Mesodermal cell (in vitro differentiated cells): ENCODE data around the gene SAFB.

ENCODE experiments used
- H3K27ac ChIP-seq: 2 replicates; pipeline ENCODE4 v1.7.0; 2013; ENCODE audit warnings: mild to moderate bottlenecking, low read depth, low read length, moderate library complexity; ENCODE audit not compliant: severe bottlenecking
- H3K36me3 ChIP-seq: 2 replicates; pipeline ENCODE4 v1.7.1; 2013; ENCODE audit warnings: mild to moderate bottlenecking, low read length, moderate library complexity; ENCODE audit not compliant: control insufficient read depth, insufficient read depth
- H3K4me1 ChIP-seq: one replicate; pipeline ENCODE4 v1.7.1; 2013; ENCODE audit warnings: mild to moderate bottlenecking, low read length; ENCODE audit not compliant: insufficient read depth, control insufficient read depth, poor library complexity, severe bottlenecking
- H3K4me3 ChIP-seq: 2 replicates; pipeline ENCODE4 v1.7.0; 2013; ENCODE audit warnings: low read length, control low read depth, mild to moderate bottlenecking; ENCODE audit not compliant: insufficient read depth, poor library complexity, severe bottlenecking; ENCODE audit errors: extremely low read depth
- H3K9me3 ChIP-seq: 2 replicates; pipeline ENCODE4 v1.7.1; 2013; ENCODE audit warnings: mild to moderate bottlenecking, low read length, moderate library complexity; ENCODE audit not compliant: control insufficient read depth
- WGBS, 2 experiments: methylation state at CpG; one replicate each; pipeline ENCODE4 v1.1.5; 2013; ENCODE audit warnings: missing lambda C conversion rate in 2 of 2; ENCODE audit not compliant: insufficient coverage in 2 of 2; 5-methylcytosine and 5-hydroxymethylcytosine counted together

Gene SAFB

DNA sequence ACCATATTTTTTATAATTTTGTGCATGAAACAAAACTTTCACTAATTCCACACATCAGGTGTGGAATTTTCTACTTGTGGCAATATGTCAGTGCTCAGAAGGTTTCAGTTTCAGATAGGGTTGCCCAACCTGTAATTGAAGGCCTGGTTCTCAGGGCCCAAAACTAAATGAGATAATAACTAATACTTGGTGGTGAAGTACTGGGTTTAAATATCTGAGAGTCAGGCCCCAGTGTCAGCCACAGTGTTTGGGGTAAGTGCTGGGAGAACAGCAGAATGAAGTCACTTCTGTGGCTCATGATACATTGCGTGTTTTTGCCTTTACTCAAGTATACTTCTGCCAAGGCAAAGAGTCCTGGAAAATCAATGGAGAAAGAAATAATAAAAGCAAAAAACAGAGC is 5.6 kb downstream of the SAFB start:
- H3K36me3 ChIP-seq: peaks cover 79% of the 10 kb centered on the region
- H3K4me3 ChIP-seq: no peak overlapping the region
- peaks cover 31% of the 10 kb centered on the region for H3K4me1 ChIP-seq
- H3K27ac ChIP-seq: no peak overlapping the region
- 100% methylated on average over 1 of the region's 1 CpG; no CpG with 5 or more reads in 1 of the 2 experiments for WGBS, 2 experiments
- no peaks in the 10 kb centered on the region for H3K9me3 ChIP-seq

DNA sequence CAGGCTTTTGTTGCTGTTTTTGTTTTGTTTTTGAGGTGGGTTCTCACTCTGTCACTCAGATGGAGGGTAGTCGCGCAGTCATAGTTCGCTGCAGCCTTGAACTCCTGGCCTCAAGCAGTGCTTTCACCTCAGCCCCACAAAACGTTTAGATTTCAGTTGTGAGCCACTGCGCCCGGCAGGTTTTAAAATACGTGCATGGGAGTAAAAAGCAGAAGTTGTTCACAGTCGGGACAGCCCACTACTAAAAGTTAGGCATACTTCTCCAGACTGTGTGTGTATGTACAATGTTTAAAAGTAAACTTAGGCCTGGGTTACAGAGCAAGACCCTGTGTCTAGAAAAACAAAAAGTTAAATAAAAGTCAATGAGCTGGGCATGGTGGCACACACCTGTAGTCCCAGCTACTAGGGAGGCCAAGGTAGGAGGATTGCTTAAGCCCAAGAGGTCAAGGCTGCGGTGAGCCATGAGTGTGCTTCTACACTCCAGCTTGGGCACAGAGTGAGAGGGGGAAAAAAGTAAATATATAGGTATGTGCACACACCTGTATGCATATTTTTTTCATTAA is 6.1 kb downstream of the SAFB start:
- peaks cover 31% of the 10 kb centered on the region for H3K4me1 ChIP-seq
- H3K9me3 ChIP-seq: no peaks in the 10 kb centered on the region
- WGBS, 2 experiments: 90 to 91% methylated on average over 8 to 9 of the region's 9 CpGs
- H3K4me3 ChIP-seq: no peak overlapping the region
- H3K36me3 ChIP-seq: peaks cover 84% of the 10 kb centered on the region
- H3K27ac ChIP-seq: no peak overlapping the region

DNA sequence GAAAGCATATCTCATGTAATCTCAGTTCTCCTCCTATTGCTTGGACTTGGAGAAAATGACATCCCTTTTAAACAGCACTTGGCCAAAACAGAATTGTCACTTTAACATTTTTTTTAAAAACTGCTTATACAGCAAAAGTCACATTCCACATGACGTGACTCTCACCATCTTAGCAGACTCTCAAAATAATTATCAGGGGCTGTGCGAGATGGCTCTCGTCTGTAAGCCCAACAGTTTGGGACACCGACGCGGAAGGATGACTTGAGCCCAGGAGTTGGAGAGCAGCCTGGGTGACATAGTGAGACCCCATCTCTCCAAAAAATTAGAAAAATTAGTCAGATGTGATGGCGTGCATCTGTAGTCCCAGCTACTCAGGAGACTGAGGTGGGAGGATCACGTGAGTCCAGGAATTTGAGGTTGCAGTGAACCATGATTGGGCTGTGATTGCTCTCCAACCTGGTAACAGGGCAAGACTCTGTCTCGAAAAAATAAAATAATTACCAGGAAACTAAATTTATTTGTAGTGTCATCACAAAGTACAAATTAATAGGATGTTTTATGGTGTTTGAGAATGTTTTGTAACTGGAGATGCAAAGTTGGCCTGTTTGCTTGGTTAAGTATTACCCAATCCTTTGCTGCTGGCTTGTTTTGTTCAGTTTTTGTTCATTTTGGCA is 8.8 kb downstream of the SAFB start:
- no peak overlapping the region for H3K4me3 ChIP-seq
- no peak overlapping the region for H3K27ac ChIP-seq
- WGBS, 2 experiments: 93 to 95% methylated on average over 8 of the region's 9 CpGs
- no peaks in the 10 kb centered on the region for H3K9me3 ChIP-seq
- peaks cover 10% of the 10 kb centered on the region for H3K4me1 ChIP-seq
- peaks cover 86% of the 10 kb centered on the region for H3K36me3 ChIP-seq

DNA sequence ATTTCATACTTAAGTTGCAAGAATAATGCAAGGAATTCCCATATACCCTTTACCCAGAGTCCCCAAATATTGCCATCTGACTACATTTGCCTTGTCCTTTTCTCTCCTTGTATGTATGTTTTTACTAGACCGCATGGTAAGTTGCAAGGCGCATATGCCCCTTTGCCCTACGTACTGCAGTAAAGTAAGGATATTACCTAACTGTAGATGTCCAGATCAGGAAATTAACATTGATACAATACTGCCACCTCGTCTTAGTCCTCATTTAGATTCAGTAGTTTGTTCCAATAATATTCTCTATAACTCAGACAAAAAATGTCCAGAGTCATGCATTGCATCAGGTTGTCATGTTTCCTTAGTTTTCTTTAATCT is 9.3 kb downstream of the SAFB start:
- Histone ChIP-seq H3K9me3 (no peaks in the 10 kb centered on the region), H3K4me3 (no peak overlapping the region), H3K4me1 (peaks cover 5% of the 10 kb centered on the region), H3K27ac (no peak overlapping the region), H3K36me3 (peaks cover 84% of the 10 kb centered on the region)
- 88 to 100% methylated on average over 1 to 3 of the region's 4 CpGs for WGBS, 2 experiments

DNA sequence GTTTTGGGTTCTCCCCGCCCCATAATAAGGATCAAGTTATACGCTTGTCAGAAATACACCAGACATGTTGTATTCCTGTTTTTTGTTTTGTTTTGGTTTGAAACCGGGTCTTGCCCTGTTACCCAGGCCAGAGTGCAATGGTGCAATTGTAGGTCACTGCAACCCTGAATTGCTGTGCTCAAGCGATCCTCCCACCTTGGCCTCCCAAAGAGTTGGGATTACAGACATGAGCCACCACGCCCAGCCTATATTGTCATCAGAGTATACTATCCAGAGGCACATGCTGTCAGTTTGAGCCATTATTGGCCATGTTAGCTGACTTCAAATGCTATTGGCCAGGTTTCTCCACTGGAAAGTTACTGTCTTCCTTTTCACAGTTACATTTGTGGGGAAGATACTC is 9.8 kb downstream of the SAFB start:
- WGBS, 2 experiments: 95 to 97% methylated on average over 2 to 3 of the region's 5 CpGs
- Histone ChIP-seq H3K4me3 (no peak overlapping the region), H3K36me3 (peaks cover 84% of the 10 kb centered on the region), H3K4me1 (peaks cover 1% of the 10 kb centered on the region), H3K9me3 (no peaks in the 10 kb centered on the region), H3K27ac (no peak overlapping the region)

DNA sequence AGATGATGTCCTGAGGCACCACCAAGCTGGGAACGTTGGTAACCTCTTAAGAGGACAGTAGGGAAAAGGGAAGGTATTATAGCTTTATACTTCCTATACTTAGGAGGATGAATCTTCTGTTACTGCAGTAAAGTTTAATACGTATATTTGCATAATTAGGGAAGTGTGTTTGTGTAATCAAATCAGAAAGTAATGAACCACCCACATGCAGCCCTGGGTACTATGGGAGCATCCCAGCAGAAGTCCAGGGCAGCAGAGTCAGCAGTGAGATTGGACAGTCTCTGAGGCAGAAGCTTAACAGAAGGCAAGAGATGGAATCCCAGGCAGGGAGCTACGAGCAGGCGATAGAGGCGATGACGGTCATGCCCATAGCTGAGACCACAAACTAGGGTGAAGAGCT is 12.5 kb downstream of the SAFB start:
- Histone ChIP-seq H3K4me1 (peaks cover under 1% of the 10 kb centered on the region), H3K36me3 (peaks cover 64% of the 10 kb centered on the region)
- 95 to 96% methylated on average over 4 to 5 of the region's 6 CpGs for WGBS, 2 experiments

DNA sequence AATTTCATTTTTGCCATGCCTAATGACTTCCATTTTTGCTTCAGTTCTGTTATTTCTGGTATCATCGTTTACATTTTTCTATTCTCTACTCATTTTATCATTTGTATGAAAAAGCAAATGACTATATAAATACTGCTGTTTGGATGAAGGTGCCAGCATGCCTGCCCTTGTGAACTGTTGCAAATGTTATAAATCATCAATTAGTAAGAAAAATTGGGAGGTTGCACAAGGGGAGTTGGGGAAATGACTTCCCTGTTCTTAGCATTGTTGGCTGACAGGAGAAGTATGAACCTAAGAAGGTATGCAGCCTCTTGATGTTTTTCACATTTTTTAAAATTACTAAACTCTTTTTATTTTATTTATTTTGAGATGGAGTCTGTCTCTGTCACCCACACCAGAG is 15.1 kb downstream of the SAFB start:
- Histone ChIP-seq H3K4me3 (no peak overlapping the region), H3K9me3 (no peaks in the 10 kb centered on the region), H3K4me1 (peaks cover 9% of the 10 kb centered on the region), H3K36me3 (peaks cover 65% of the 10 kb centered on the region), H3K27ac (no peak overlapping the region)
- no CpG with 5 or more reads among the region's 1 CpG for WGBS, 2 experiments

More for the DNA sequence above, 12.5 kb downstream of the SAFB start:
- Histone ChIP-seq H3K27ac (no peak overlapping the region), H3K4me3 (no peak overlapping the region), H3K9me3 (no peaks in the 10 kb centered on the region)

DNA sequence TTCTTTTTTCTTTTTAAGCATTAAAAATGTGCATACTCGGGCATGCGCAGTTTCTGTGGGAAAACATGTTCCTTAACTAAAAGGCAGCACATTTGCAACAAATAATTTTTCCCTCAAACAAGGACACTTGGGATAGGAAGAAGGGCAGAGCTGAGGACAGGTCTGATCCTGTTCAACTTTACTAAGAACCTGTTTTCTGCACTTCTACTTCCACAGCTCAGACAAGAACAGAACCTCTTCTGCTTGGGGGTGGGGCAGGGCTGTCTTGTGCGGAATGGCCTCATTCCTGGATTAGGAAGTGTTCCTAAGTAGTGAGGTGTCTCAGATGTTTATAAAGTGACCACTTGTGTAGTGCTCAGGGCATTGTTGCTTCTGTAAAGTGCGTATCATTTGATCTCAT is 18.3 kb downstream of the SAFB start:
- H3K4me3 ChIP-seq: no peak overlapping the region
- no peaks in the 10 kb centered on the region for H3K9me3 ChIP-seq
- peaks cover 9% of the 10 kb centered on the region for H3K4me1 ChIP-seq
- WGBS, 2 experiments: 86 to 100% methylated on average over 4 of the region's 4 CpGs
- H3K27ac ChIP-seq: no peak overlapping the region
- peaks cover 71% of the 10 kb centered on the region for H3K36me3 ChIP-seq

DNA sequence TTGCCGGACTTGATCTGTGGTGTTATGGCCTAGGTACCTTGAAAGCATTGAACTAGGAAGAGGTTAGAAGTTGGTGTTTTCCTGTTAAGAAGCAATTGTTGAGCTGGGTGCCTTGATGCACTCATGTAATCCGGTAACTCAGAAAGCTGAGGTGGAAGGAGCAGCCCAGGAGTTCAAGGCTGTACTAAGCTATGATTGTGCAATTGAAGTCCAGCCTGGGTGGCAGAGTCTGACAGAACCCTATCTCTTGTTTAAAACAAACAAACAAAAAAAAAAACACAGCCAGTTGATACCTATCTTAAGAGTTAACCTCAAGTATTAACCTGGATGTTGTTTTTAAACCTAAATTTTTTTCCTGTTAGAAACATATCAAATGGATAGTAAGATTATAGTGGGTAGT is 19.3 kb downstream of the SAFB start:
- Histone ChIP-seq H3K27ac (no peak overlapping the region), H3K4me3 (no peak overlapping the region), H3K9me3 (no peaks in the 10 kb centered on the region), H3K36me3 (peaks cover 74% of the 10 kb centered on the region), H3K4me1 (peaks cover 9% of the 10 kb centered on the region)
- WGBS, 2 experiments: 88 to 100% methylated on average over 2 of the region's 2 CpGs

DNA sequence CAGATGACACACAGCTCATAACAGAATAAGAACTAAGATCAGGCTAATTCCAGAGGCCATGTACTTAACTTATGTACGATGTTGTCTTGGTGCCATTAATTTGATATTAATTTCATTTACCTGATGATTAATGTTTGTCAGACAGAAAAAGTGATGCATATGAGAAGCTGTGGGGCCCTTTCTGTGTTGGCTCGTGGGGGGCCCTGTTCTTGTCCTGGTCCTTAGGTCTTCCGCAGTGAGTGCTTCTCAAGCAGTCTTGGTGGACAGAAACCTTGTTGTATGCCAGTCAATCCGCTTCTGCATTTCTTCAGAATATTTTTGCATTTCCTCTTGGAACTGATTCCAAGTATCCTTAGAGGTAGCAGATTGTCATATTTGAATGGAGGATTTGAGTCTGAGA is 20.2 kb downstream of the SAFB start:
- 95 to 100% methylated on average over 3 of the region's 4 CpGs for WGBS, 2 experiments
- H3K27ac ChIP-seq: no peak overlapping the region
- peaks cover 78% of the 10 kb centered on the region for H3K36me3 ChIP-seq
- no peaks in the 10 kb centered on the region for H3K9me3 ChIP-seq
- H3K4me1 ChIP-seq: peaks cover 9% of the 10 kb centered on the region
- no peak overlapping the region for H3K4me3 ChIP-seq

DNA sequence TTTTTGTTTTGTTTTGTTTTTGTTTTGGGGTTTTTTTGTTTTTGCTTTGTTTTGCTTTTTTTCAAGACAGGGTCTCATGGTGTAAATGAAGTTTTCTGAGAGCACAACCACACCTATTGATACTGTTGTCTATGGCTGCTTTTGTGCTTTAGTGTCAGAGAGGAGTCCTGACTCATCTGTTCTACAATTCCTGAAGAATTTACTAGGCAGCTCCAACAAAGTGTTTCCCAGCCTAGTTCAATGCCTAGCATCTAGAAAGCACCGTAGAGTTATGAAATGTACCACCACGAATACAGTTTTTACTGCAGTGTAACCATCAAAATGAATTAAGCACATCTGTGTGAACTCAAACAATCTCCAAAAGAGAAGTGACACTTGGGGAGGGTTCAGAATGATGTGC is 21.2 kb downstream of the SAFB start:
- Histone ChIP-seq H3K4me3 (no peak overlapping the region), H3K9me3 (no peaks in the 10 kb centered on the region), H3K27ac (no peak overlapping the region), H3K4me1 (peaks cover 9% of the 10 kb centered on the region), H3K36me3 (peaks cover 79% of the 10 kb centered on the region)
- WGBS, 2 experiments: 86% methylated on average over 1 of the region's 2 CpGs; no CpG with 5 or more reads in 1 of the 2 experiments
